NCI-H2029 (cell line): ENCODE data around the gene YLPM1.

Source experiments
- DNase-seq: peaks from one replicate; lab custom pipeline; 2025; lab: John Stamatoyannopoulos, UW

The YLPM1 gene

GRCh38 chr14:74793506-74794155 lies 30.5 kb downstream of the YLPM1 start:
- DNase-seq = no peak

GRCh38 chr14:74794947-74795346 lies 31.8 kb downstream of the YLPM1 start:
- no peak for DNase-seq

- no peak for DNase-seq
These were observed 36.6 kb downstream of the YLPM1 start for GRCh38 chr14:74799765-74800164.

GRCh38 chr14:74800780-74801179 lies 37.7 kb downstream of the YLPM1 start:
- DNase-seq = no peak

- DNase-seq = no peak
These were observed 38.3 kb downstream of the YLPM1 start for GRCh38 chr14:74801396-74801795.

GRCh38 chr14:74804219-74804825 lies 41.2 kb downstream of the YLPM1 start:
- no peak for DNase-seq

GRCh38 chr14:74807853-74808545 lies 44.9 kb downstream of the YLPM1 start:
- DNase-seq = no peak

GRCh38 chr14:74816124-74816523 lies 53.0 kb downstream of the YLPM1 start:
- no peak for DNase-seq

- DNase-seq = no peak
These were observed 57.2 kb downstream of the YLPM1 start for GRCh38 chr14:74820288-74820687.

- no peak for DNase-seq
These were observed 58.3 kb downstream of the YLPM1 start for GRCh38 chr14:74821267-74821915.

GRCh38 chr14:74824997-74825396 lies 61.9 kb downstream of the YLPM1 start:
- no peak for DNase-seq

- DNase-seq = no peak
These were observed 63.5 kb downstream of the YLPM1 start for GRCh38 chr14:74826574-74826973.

GRCh38 chr14:74829251-74829650 lies 66.1 kb downstream of the YLPM1 start:
- DNase-seq = no peak

- DNase-seq = no peak
These were observed 69.7 kb downstream of the YLPM1 start for GRCh38 chr14:74832849-74833248.

GRCh38 chr14:74834692-74835392 lies 71.7 kb downstream of the YLPM1 start:
- DNase-seq = no peak

- DNase-seq = no peak
These were observed 72.6 kb downstream of the YLPM1 start for GRCh38 chr14:74835645-74836250.

- DNase-seq = no peak
These were observed 73.3 kb downstream of the YLPM1 start for GRCh38 chr14:74836251-74836960.

- DNase-seq = no peak
These were observed 75.0 kb downstream of the YLPM1 start for GRCh38 chr14:74838166-74838565.

GRCh38 chr14:74840603-74841030 lies 77.5 kb downstream of the YLPM1 start:
- no peak for DNase-seq

GRCh38 chr14:74841230-74842207 lies 78.4 kb downstream of the YLPM1 start:
- DNase-seq = no peak
